Body of pancreas (tissue), 4 donors: ENCODE measurements around the gene SMIM24.

Source experiments
- POLR2A ChIP-seq, 3 donors: fragments of 450-650 bp; IDR thresholded peaks; one replicate each; pipeline ENCODE4 v1.6.1; 2016; ENCODE audit warnings: antibody characterized with exemption in 3 of 3, mild to moderate bottlenecking in 2 of 3
- TF ChIP-seq, protein P1 (sequence below), 7 experiments: fragments of 450-650 bp in 4 of 7; fragments of 200-600 bp in 3 of 7; sonication (generic) in 3 of 7; IDR thresholded peaks; one replicate each; pipeline ENCODE4 v1.5.1; 2016 to 2019; ENCODE audit warnings: antibody characterized with exemption in 7 of 7

GRCh38 chr19:3454656-3455392, 25.5 kb downstream of the SMIM24 start:
- TF ChIP-seq, protein P1, sequence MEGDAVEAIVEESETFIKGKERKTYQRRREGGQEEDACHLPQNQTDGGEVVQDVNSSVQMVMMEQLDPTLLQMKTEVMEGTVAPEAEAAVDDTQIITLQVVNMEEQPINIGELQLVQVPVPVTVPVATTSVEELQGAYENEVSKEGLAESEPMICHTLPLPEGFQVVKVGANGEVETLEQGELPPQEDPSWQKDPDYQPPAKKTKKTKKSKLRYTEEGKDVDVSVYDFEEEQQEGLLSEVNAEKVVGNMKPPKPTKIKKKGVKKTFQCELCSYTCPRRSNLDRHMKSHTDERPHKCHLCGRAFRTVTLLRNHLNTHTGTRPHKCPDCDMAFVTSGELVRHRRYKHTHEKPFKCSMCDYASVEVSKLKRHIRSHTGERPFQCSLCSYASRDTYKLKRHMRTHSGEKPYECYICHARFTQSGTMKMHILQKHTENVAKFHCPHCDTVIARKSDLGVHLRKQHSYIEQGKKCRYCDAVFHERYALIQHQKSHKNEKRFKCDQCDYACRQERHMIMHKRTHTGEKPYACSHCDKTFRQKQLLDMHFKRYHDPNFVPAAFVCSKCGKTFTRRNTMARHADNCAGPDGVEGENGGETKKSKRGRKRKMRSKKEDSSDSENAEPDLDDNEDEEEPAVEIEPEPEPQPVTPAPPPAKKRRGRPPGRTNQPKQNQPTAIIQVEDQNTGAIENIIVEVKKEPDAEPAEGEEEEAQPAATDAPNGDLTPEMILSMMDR (IDR thresholded peaks at IDR 0.05), result no peak
- no peak for TF ChIP-seq POLR2A (IDR thresholded peaks at IDR 0.05)
